DND-41 (cell line): ENCODE data around the gene DNPEP.

Experiments used
- ATAC-seq: fragments of 200-7000 bp; cut with Tn5 transposase; 3 replicates; pipeline ENCODE4 v1.9.1; 2021; ENCODE audit warnings: low read depth; ENCODE audit not compliant: insufficient read depth
- DNase-seq: peaks from one replicate; pipeline ENCODE4 v3.0.0-alpha.2; 2020
- H2AFZ ChIP-seq: 2 replicates; pipeline ENCODE4 v1.6.0; 2012; ENCODE audit warnings: low read depth, low read length
- H3K27ac ChIP-seq: 2 replicates; pipeline ENCODE4 v1.5.1; 2012; ENCODE audit warnings: low read length, inconsistent platforms
- H3K27me3 ChIP-seq: fragments of 200-600 bp; sonication (generic); 2 replicates; pipeline ENCODE4 v1.6.0; 2012; ENCODE audit warnings: low read length, mild to moderate bottlenecking, inconsistent platforms; ENCODE audit not compliant: insufficient read depth, poor library complexity
- H3K36me3 ChIP-seq: 2 replicates; pipeline ENCODE4 v1.5.1; 2012; ENCODE audit warnings: low read length, inconsistent platforms; ENCODE audit not compliant: insufficient read depth
- H3K4me1 ChIP-seq: 2 replicates; pipeline ENCODE4 v1.5.1; 2012; ENCODE audit warnings: mild to moderate bottlenecking, low read length; ENCODE audit not compliant: insufficient read depth
- H3K4me2 ChIP-seq: 2 replicates; pipeline ENCODE4 v1.6.0; 2012; ENCODE audit warnings: mild to moderate bottlenecking, moderate library complexity, low read length, inconsistent platforms; ENCODE audit not compliant: insufficient read depth
- H3K4me3 ChIP-seq, 2 experiments: fragments of 200-600 bp in 1 of 2; shearing (Covaris generic) in 1 of 2; 2 replicates each; pipeline ENCODE4 v1.5.1; 2012 to 2016; ENCODE audit warnings: inconsistent platforms in 2 of 2, low read length in 2 of 2, mild to moderate bottlenecking in 2 of 2, low read depth in 1 of 2, moderate library complexity in 1 of 2
- H3K79me2 ChIP-seq: 2 replicates; pipeline ENCODE4 v1.6.0; 2012; ENCODE audit warnings: low read length, inconsistent platforms; ENCODE audit not compliant: insufficient read depth
- H3K9ac ChIP-seq: 2 replicates; pipeline ENCODE4 v1.6.0; 2012; ENCODE audit warnings: low read depth, mild to moderate bottlenecking, inconsistent platforms, low read length, moderate library complexity
- H3K9me3 ChIP-seq: 2 replicates; pipeline ENCODE4 v1.5.1; 2012; ENCODE audit warnings: low read length, moderate library complexity, mild to moderate bottlenecking, inconsistent platforms; ENCODE audit not compliant: insufficient read depth, severe bottlenecking
- H4K20me1 ChIP-seq: 2 replicates; pipeline ENCODE4 v1.6.0; 2012; ENCODE audit warnings: low read length; ENCODE audit not compliant: insufficient read depth
- CTCF ChIP-seq: IDR thresholded peaks from 2 replicates; pipeline ENCODE4 v1.5.1; 2012; ENCODE audit warnings: borderline replicate concordance, low read length, moderate library complexity, mild to moderate bottlenecking; ENCODE audit not compliant: poor library complexity, severe bottlenecking; ENCODE audit errors: extremely low read depth
- EZH2 ChIP-seq: IDR thresholded peaks from 3 replicates; pipeline ENCODE4 v1.6.1; 2012; ENCODE audit warnings: borderline replicate concordance, low read depth, mild to moderate bottlenecking, moderate library complexity, low read length, inconsistent platforms; ENCODE audit not compliant: severe bottlenecking

The DNPEP gene

GRCh38 chr2:219386532-219387280, 1.0 kb downstream of the DNPEP start:
- H3K4me1 ChIP-seq: peaks cover 22% of the 10 kb centered on the region
- peak overlapping the region; percentile 70 to 82; a peak in 3 of 4 replicates for H3K4me3 ChIP-seq
- H3K9ac ChIP-seq: peak overlapping the region; percentile 75
- peak overlapping the region; percentile 77 for H2AFZ ChIP-seq
- peak overlapping the region; percentile 98 for H3K4me2 ChIP-seq
- no peaks in the 10 kb centered on the region for H3K9me3 ChIP-seq
- H3K36me3 ChIP-seq: peaks cover 48% of the 10 kb centered on the region
- TF ChIP-seq EZH2: no peak
- H4K20me1 ChIP-seq: peaks cover 25% of the 10 kb centered on the region; the same call in 1 of the 2 replicates
- H3K27me3 ChIP-seq: no peaks in the 10 kb centered on the region
- H3K27ac ChIP-seq: peak overlapping the region; percentile 87
- ATAC-seq (no peak), DNase-seq (no peak)
- H3K79me2 ChIP-seq: peaks cover 16% of the 10 kb centered on the region

GRCh38 chr2:219385958-219386520, 1.7 kb downstream of the DNPEP start:
- peak overlapping the region; percentile 98; the same call in 1 of the 2 replicates for H3K4me2 ChIP-seq
- no peak for ATAC-seq
- DNase-seq: no peak
- no peak overlapping the region for H2AFZ ChIP-seq
- peaks cover 16% of the 10 kb centered on the region for H3K79me2 ChIP-seq
- H3K27ac ChIP-seq: no peak overlapping the region
- H3K4me3 ChIP-seq: peak overlapping the region in 1 of 2 experiments; percentile 70; a peak in 3 of 4 replicates
- H3K4me1 ChIP-seq: peaks cover 22% of the 10 kb centered on the region
- TF ChIP-seq CTCF (no peak), EZH2 (no peak)
- peaks cover 55% of the 10 kb centered on the region for H3K36me3 ChIP-seq
- no peaks in the 10 kb centered on the region for H3K9me3 ChIP-seq
- peak overlapping the region; percentile 75; the same call in 1 of the 2 replicates for H3K9ac ChIP-seq
- H4K20me1 ChIP-seq: peaks cover 27% of the 10 kb centered on the region; the same call in 1 of the 2 replicates
- no peaks in the 10 kb centered on the region for H3K27me3 ChIP-seq

- no peak for DNase-seq
- Histone ChIP-seq H3K4me3 (no peak overlapping the region), H3K27me3 (no peaks in the 10 kb centered on the region), H4K20me1 (peaks cover 27% of the 10 kb centered on the region; the same call in 1 of the 2 replicates), H3K9ac (no peak overlapping the region), H3K36me3 (peaks cover 62% of the 10 kb centered on the region), H3K4me2 (no peak overlapping the region), H3K79me2 (peaks cover 16% of the 10 kb centered on the region), H3K27ac (no peak overlapping the region), H2AFZ (no peak overlapping the region), H3K9me3 (no peaks in the 10 kb centered on the region), H3K4me1 (peaks cover 22% of the 10 kb centered on the region)
- TF ChIP-seq EZH2 (no peak), CTCF (no peak)
- no peak for ATAC-seq
These were observed 2.9 kb downstream of the DNPEP start for GRCh38 chr2:219384859-219385258.

- Histone ChIP-seq H3K4me2 (no peak overlapping the region), H3K4me3 (no peak overlapping the region), H3K9me3 (no peaks in the 10 kb centered on the region), H3K79me2 (peaks cover 16% of the 10 kb centered on the region), H3K4me1 (peaks cover 22% of the 10 kb centered on the region), H4K20me1 (peaks cover 27% of the 10 kb centered on the region; the same call in 1 of the 2 replicates), H3K36me3 (peaks cover 62% of the 10 kb centered on the region), H2AFZ (no peak overlapping the region), H3K9ac (no peak overlapping the region), H3K27me3 (no peaks in the 10 kb centered on the region), H3K27ac (no peak overlapping the region)
- ATAC-seq (no peak), DNase-seq (no peak)
- TF ChIP-seq CTCF: no peak
These were observed 3.5 kb downstream of the DNPEP start for GRCh38 chr2:219384083-219384713.
